ENCODE measurements around the gene FBN1. TPM values are rescaled to one million over a fixed set of nuclear protein-coding genes. Genes with fewer than 3 reads are reported as not detected.
A peak's percentile ranks its signal among the peaks of the same experiment; 100 is the strongest.

Gene FBN1
- total and polyA plus RNA-seq, 2 experiments from 2014 or later, result 1.9 to 3.8 TPM

DNA sequence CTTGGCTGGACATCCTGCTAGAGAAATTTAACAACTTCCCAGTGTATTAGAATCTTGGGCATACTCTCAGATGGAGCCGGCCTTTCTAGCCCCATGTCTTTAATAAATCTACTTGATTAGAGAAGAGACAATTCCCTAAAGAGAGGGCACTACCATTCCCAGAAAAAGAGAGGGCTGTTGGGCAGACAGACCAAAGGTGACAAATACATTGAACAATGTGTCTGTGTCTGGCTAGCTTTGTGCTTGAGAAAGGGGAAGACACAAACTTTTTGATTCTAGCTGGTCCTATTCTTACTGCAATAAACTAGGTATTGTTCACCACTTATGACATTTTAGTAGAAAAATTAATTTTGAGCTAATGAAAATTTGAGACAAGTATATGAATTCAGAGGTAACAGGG lies 256.6 kb downstream of the FBN1 start:
- no peaks in the 10 kb centered on the region for H4K20me1 ChIP-seq (replicated peaks; ENCODE audit: insufficient read depth)
- TF ChIP-seq ZNF331 (CRISPR knock-in tag; IDR thresholded peaks at IDR 0.05; ENCODE audit: low read depth) (no peak), EZH2 (IDR thresholded peaks at IDR 0.05; ENCODE audit: low read depth, unreplicated experiment) (no peak), CTCF (conservative IDR thresholded peaks at IDR 0.05; ENCODE audit: low read depth in 2 of 2) (no peak), NANOG (IDR thresholded peaks at IDR 0.05; ENCODE audit: borderline replicate concordance) (no peak), EZH2phosphoT487 (IDR thresholded peaks at IDR 0.05; ENCODE audit: unreplicated experiment) (no peak), POLR2AphosphoS5 (IDR thresholded peaks at IDR 0.05; ENCODE audit: low read depth) (no peak), ZNF114 (CRISPR knock-in tag; IDR thresholded peaks at IDR 0.05) (no peak), STAT1 (IDR thresholded peaks at IDR 0.05; ENCODE audit: unreplicated experiment) (no peak), ETS1 (IDR thresholded peaks at IDR 0.05) (no peak), CREB1 (CRISPR knock-in tag; IDR thresholded peaks at IDR 0.05; ENCODE audit: low read depth) (no peak), JUNB (IDR thresholded peaks at IDR 0.05; ENCODE audit: unreplicated experiment) (no peak)
- TF ChIP-seq, protein P1, sequence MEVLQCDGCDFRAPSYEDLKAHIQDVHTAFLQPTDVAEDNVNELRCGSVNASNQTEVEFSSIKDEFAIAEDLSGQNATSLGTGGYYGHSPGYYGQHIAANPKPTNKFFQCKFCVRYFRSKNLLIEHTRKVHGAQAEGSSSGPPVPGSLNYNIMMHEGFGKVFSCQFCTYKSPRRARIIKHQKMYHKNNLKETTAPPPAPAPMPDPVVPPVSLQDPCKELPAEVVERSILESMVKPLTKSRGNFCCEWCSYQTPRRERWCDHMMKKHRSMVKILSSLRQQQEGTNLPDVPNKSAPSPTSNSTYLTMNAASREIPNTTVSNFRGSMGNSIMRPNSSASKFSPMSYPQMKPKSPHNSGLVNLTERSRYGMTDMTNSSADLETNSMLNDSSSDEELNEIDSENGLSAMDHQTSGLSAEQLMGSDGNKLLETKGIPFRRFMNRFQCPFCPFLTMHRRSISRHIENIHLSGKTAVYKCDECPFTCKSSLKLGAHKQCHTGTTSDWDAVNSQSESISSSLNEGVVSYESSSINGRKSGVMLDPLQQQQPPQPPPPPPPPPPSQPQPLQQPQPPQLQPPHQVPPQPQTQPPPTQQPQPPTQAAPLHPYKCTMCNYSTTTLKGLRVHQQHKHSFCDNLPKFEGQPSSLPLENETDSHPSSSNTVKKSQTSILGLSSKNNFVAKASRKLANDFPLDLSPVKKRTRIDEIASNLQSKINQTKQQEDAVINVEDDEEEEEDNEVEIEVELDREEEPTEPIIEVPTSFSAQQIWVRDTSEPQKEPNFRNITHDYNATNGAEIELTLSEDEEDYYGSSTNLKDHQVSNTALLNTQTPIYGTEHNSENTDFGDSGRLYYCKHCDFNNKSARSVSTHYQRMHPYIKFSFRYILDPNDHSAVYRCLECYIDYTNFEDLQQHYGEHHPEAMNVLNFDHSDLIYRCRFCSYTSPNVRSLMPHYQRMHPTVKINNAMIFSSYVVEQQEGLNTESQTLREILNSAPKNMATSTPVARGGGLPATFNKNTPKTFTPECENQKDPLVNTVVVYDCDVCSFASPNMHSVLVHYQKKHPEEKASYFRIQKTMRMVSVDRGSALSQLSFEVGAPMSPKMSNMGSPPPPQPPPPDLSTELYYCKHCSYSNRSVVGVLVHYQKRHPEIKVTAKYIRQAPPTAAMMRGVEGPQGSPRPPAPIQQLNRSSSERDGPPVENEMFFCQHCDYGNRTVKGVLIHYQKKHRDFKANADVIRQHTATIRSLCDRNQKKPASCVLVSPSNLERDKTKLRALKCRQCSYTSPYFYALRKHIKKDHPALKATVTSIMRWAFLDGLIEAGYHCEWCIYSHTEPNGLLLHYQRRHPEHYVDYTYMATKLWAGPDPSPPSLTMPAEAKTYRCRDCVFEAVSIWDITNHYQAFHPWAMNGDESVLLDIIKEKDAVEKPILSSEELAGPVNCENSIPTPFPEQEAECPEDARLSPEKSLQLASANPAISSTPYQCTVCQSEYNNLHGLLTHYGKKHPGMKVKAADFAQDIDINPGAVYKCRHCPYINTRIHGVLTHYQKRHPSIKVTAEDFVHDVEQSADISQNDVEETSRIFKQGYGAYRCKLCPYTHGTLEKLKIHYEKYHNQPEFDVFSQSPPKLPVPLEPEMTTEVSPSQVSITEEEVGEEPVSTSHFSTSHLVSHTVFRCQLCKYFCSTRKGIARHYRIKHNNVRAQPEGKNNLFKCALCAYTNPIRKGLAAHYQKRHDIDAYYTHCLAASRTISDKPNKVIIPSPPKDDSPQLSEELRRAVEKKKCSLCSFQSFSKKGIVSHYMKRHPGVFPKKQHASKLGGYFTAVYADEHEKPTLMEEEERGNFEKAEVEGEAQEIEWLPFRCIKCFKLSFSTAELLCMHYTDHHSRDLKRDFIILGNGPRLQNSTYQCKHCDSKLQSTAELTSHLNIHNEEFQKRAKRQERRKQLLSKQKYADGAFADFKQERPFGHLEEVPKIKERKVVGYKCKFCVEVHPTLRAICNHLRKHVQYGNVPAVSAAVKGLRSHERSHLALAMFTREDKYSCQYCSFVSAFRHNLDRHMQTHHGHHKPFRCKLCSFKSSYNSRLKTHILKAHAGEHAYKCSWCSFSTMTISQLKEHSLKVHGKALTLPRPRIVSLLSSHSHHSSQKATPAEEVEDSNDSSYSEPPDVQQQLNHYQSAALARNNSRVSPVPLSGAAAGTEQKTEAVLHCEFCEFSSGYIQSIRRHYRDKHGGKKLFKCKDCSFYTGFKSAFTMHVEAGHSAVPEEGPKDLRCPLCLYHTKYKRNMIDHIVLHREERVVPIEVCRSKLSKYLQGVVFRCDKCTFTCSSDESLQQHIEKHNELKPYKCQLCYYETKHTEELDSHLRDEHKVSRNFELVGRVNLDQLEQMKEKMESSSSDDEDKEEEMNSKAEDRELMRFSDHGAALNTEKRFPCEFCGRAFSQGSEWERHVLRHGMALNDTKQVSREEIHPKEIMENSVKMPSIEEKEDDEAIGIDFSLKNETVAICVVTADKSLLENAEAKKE (CRISPR knock-in tag; IDR thresholded peaks at IDR 0.05), result no peak
- TF ChIP-seq, protein P2, sequence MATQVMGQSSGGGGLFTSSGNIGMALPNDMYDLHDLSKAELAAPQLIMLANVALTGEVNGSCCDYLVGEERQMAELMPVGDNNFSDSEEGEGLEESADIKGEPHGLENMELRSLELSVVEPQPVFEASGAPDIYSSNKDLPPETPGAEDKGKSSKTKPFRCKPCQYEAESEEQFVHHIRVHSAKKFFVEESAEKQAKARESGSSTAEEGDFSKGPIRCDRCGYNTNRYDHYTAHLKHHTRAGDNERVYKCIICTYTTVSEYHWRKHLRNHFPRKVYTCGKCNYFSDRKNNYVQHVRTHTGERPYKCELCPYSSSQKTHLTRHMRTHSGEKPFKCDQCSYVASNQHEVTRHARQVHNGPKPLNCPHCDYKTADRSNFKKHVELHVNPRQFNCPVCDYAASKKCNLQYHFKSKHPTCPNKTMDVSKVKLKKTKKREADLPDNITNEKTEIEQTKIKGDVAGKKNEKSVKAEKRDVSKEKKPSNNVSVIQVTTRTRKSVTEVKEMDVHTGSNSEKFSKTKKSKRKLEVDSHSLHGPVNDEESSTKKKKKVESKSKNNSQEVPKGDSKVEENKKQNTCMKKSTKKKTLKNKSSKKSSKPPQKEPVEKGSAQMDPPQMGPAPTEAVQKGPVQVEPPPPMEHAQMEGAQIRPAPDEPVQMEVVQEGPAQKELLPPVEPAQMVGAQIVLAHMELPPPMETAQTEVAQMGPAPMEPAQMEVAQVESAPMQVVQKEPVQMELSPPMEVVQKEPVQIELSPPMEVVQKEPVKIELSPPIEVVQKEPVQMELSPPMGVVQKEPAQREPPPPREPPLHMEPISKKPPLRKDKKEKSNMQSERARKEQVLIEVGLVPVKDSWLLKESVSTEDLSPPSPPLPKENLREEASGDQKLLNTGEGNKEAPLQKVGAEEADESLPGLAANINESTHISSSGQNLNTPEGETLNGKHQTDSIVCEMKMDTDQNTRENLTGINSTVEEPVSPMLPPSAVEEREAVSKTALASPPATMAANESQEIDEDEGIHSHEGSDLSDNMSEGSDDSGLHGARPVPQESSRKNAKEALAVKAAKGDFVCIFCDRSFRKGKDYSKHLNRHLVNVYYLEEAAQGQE (IDR thresholded peaks at IDR 0.05; ENCODE audit: unreplicated experiment), result no peak
- no peak overlapping the region for H3K4me2 ChIP-seq
- H3K36me3 Mint-ChIP-seq (ENCODE audit: low read depth), result no peaks in the 10 kb centered on the region
- H3K27ac Mint-ChIP-seq, result no peak overlapping the region
- ATAC-seq, result no peak
- no peaks in the 10 kb centered on the region for H3K9me3 Mint-ChIP-seq
- DNase-seq (ENCODE audit: low spot score), result no peak
- peaks cover 13% of the 10 kb centered on the region; the same call in 1 of the 2 replicates for H3K9me2 ChIP-seq (ENCODE audit: insufficient read depth)
- H3F3A ChIP-seq (replicated peaks; ENCODE audit: low read depth), result no peaks in the 10 kb centered on the region
- peak overlapping the region; percentile 69; the same call in 1 of the 2 replicates for H2AFZ ChIP-seq
- H3K4me1 ChIP-seq (ENCODE audit: insufficient read depth), result no peaks in the 10 kb centered on the region
- H3K36me3 ChIP-seq (ENCODE audit: insufficient read depth), result no peaks in the 10 kb centered on the region
- H3K79me2 ChIP-seq (replicated peaks; ENCODE audit: insufficient read depth), result no peaks in the 10 kb centered on the region
- H3K4me1 Mint-ChIP-seq, result peaks cover 4% of the 10 kb centered on the region; the same call in 1 of the 3 replicates
- no peak overlapping the region for H3K27ac ChIP-seq (ENCODE audit: low read depth)
- no peak overlapping the region for H3K4me3 ChIP-seq
- H3K27me3 ChIP-seq (ENCODE audit: insufficient read depth), result no peaks in the 10 kb centered on the region
- H3K4me3 Mint-ChIP-seq, result no peak overlapping the region
- peaks cover 1% of the 10 kb centered on the region for H3K27me3 Mint-ChIP-seq (ENCODE audit: insufficient read depth, low read depth, poor library complexity)
